CD8-positive, alpha-beta memory T cell (primary cell): ENCODE data around the gene NUP54. TPM values are rescaled to one million over a fixed set of nuclear protein-coding genes. Genes with fewer than 3 reads are reported as not detected.

ENCODE experiments used
- CTCF ChIA-PET: fragments of 350-600 bp; sonication (Branson Sonifier 250); formaldehyde crosslinking; loops from one replicate; lab custom pipeline; 2021; ENCODE audit warnings: antibody characterized with exemption; lab: Charles Lee
- POLR2A ChIA-PET: fragments of 350-600 bp; sonication (Branson Sonifier 250); formaldehyde crosslinking; loops from one replicate; lab custom pipeline; 2021; ENCODE audit warnings: antibody characterized with exemption; lab: Charles Lee
- DNase-seq, 5 donors: peaks; one replicate each; pipeline versions ENCODE4 v3.0.0 to v3.0.0-alpha.2; 2020 to 2022; ENCODE audit warnings: mixed read lengths in 1 of 5
- H3K27ac ChIP-seq: one replicate; pipeline ENCODE4 v1.7.0; 2013; ENCODE audit warnings: low read depth, mild to moderate bottlenecking, low read length, moderate library complexity
- H3K27me3 ChIP-seq: 2 replicates; pipeline ENCODE4 v1.7.0; 2013; ENCODE audit warnings: low read length, mild to moderate bottlenecking; ENCODE audit not compliant: insufficient read depth, poor library complexity, severe bottlenecking
- H3K36me3 ChIP-seq: 2 replicates; pipeline ENCODE4 v1.7.0; 2013; ENCODE audit warnings: mild to moderate bottlenecking, low read length, moderate library complexity; ENCODE audit not compliant: insufficient read depth
- H3K4me1 ChIP-seq: 2 replicates; pipeline ENCODE4 v1.7.0; 2013; ENCODE audit warnings: mild to moderate bottlenecking, low read length, moderate library complexity; ENCODE audit not compliant: insufficient read depth
- H3K4me3 ChIP-seq: 2 replicates; pipeline ENCODE4 v1.7.0; 2013; ENCODE audit warnings: mild to moderate bottlenecking, low read length
- H3K9me3 ChIP-seq: 2 replicates; pipeline ENCODE4 v1.7.0; 2013; ENCODE audit warnings: mild to moderate bottlenecking, low read length
- H3K27ac Mint-ChIP-seq, 8 donors: one replicate each; pipeline ENCODE4 v1.8.0; 2020 to 2021; ENCODE audit warnings: mixed read lengths in 8 of 8, mild to moderate bottlenecking in 6 of 8, inconsistent platforms in 3 of 8, moderate library complexity in 3 of 8
- H3K27me3 Mint-ChIP-seq, 2 donors: one replicate each; pipeline ENCODE4 v1.8.0; 2020 to 2021; ENCODE audit warnings: mixed read lengths in 2 of 2, mild to moderate bottlenecking in 1 of 2, moderate library complexity in 1 of 2
- H3K36me3 Mint-ChIP-seq, 3 donors: one replicate each; pipeline ENCODE4 v1.8.0; 2020 to 2021; ENCODE audit warnings: mixed read lengths in 3 of 3, inconsistent platforms in 1 of 3, mild to moderate bottlenecking in 1 of 3
- H3K4me1 Mint-ChIP-seq, 3 donors: one replicate each; pipeline ENCODE4 v1.8.0; 2020 to 2021; ENCODE audit warnings: mixed read lengths in 3 of 3, inconsistent platforms in 1 of 3, mild to moderate bottlenecking in 1 of 3
- H3K4me3 Mint-ChIP-seq, 7 donors: one replicate each; pipeline ENCODE4 v1.8.0; 2020 to 2021; ENCODE audit warnings: mixed read lengths in 7 of 7, mild to moderate bottlenecking in 6 of 7, moderate library complexity in 4 of 7, inconsistent platforms in 2 of 7
- H3K9me3 Mint-ChIP-seq, 5 donors: one replicate each; pipeline ENCODE4 v1.8.0; 2020 to 2022; ENCODE audit warnings: mixed read lengths in 5 of 5, mild to moderate bottlenecking in 3 of 5, moderate library complexity in 2 of 5, inconsistent platforms in 1 of 5
- polyA plus RNA-seq: library from polyadenylated mRNA; unstranded; fragments of 300-500 nt; fragmentation: Illumina TruSeq; gene quantifications from one replicate; pipeline ENCODE4 v1.2.3, GENCODE V29; 2021
- total RNA-seq, 2 experiments: library from RNA; stranded (reverse); gene quantifications; one replicate each; pipeline ENCODE4 v1.2.3, GENCODE V29; 2021

Gene NUP54
- total and polyA plus RNA-seq, 3 experiments from 2014 or later = 41.8 to 63.3 (median 56.6) TPM

GRCh38 chr4:76105652-76106051 lies 42.5 kb downstream of the NUP54 start:
- Histone ChIP-seq H3K27ac (no peak overlapping the region), H3K4me1 (no peaks in the 10 kb centered on the region), H3K36me3 (no peaks in the 10 kb centered on the region), H3K4me3 (no peak overlapping the region), H3K27me3 (no peaks in the 10 kb centered on the region), H3K9me3 (no peaks in the 10 kb centered on the region)
- peaks cover 0 to 2% (median 0%) of the 10 kb centered on the region in 5 donors for H3K9me3 Mint-ChIP-seq
- no peaks in the 10 kb centered on the region for H3K4me1 Mint-ChIP-seq
- ChIA-PET CTCF (interaction anchor here (1.5 kb wide), 1 partner anchor 24 kb away, joined by 3 read pairs; no protein-coding TSS in a partner anchor), POLR2A (no interaction called here)
- no peak overlapping the region for H3K27ac Mint-ChIP-seq
- DNase-seq = no peak
- peaks cover 0 to 5% of the 10 kb centered on the region in 2 donors for H3K27me3 Mint-ChIP-seq
- H3K36me3 Mint-ChIP-seq = no peaks in the 10 kb centered on the region
- no peak overlapping the region for H3K4me3 Mint-ChIP-seq

- Mint-ChIP-seq H3K4me3 (no peak overlapping the region), H3K4me1 (no peaks in the 10 kb centered on the region), H3K36me3 (no peaks in the 10 kb centered on the region), H3K9me3 (no peaks in the 10 kb centered on the region), H3K27ac (no peak overlapping the region), H3K27me3 (peaks cover 2 to 26% of the 10 kb centered on the region in 2 donors)
- ChIA-PET CTCF (no interaction called here), POLR2A (no interaction called here)
- no peaks in the 10 kb centered on the region for H3K9me3 ChIP-seq
- H3K4me3 ChIP-seq = no peak overlapping the region
- DNase-seq = no peak
- no peaks in the 10 kb centered on the region for H3K27me3 ChIP-seq
- H3K27ac ChIP-seq = no peak overlapping the region
- no peaks in the 10 kb centered on the region for H3K36me3 ChIP-seq
- H3K4me1 ChIP-seq = no peaks in the 10 kb centered on the region
These were observed 52.1 kb downstream of the NUP54 start for GRCh38 chr4:76096076-76096475.

- CTCF ChIA-PET = no interaction called here
- H3K27ac Mint-ChIP-seq = no peak overlapping the region
These were observed 52.6 kb downstream of the NUP54 start for GRCh38 chr4:76095568-76095967.

GRCh38 chr4:76091052-76091451 lies 57.1 kb downstream of the NUP54 start:
- CTCF ChIA-PET = no interaction called here
- no peaks in the 10 kb centered on the region for H3K27me3 Mint-ChIP-seq

More at GRCh38 chr4:76095568-76095967, 52.6 kb downstream of the NUP54 start:
- DNase-seq = no peak
- peaks cover 2 to 21% of the 10 kb centered on the region in 2 donors for H3K27me3 Mint-ChIP-seq
- Histone ChIP-seq H3K27ac (no peak overlapping the region), H3K27me3 (no peaks in the 10 kb centered on the region), H3K4me3 (no peak overlapping the region), H3K36me3 (no peaks in the 10 kb centered on the region), H3K4me1 (no peaks in the 10 kb centered on the region), H3K9me3 (no peaks in the 10 kb centered on the region)
- no peaks in the 10 kb centered on the region for H3K4me1 Mint-ChIP-seq
- H3K36me3 Mint-ChIP-seq = no peaks in the 10 kb centered on the region
- H3K9me3 Mint-ChIP-seq = no peaks in the 10 kb centered on the region
- POLR2A ChIA-PET = no interaction called here
- H3K4me3 Mint-ChIP-seq = no peak overlapping the region

GRCh38 chr4:76090241-76090691 lies 57.9 kb downstream of the NUP54 start:
- no peaks in the 10 kb centered on the region for H3K27me3 ChIP-seq
- peak in 1 of 5 donors; percentile 5 for DNase-seq
- Mint-ChIP-seq H3K4me1 (no peaks in the 10 kb centered on the region), H3K27ac (no peak overlapping the region), H3K4me3 (no peak overlapping the region), H3K36me3 (no peaks in the 10 kb centered on the region), H3K9me3 (no peaks in the 10 kb centered on the region), H3K27me3 (no peaks in the 10 kb centered on the region)
- H3K4me1 ChIP-seq = no peaks in the 10 kb centered on the region
- no peaks in the 10 kb centered on the region for H3K9me3 ChIP-seq
- H3K36me3 ChIP-seq = no peaks in the 10 kb centered on the region
- CTCF ChIA-PET = no interaction called here
- POLR2A ChIA-PET = no interaction called here
- no peak overlapping the region for H3K27ac ChIP-seq
- no peak overlapping the region for H3K4me3 ChIP-seq

More at GRCh38 chr4:76091052-76091451, 57.1 kb downstream of the NUP54 start:
- H3K27ac ChIP-seq = no peak overlapping the region
- no peak overlapping the region for H3K4me3 ChIP-seq
- no peaks in the 10 kb centered on the region for H3K9me3 Mint-ChIP-seq
- H3K27ac Mint-ChIP-seq = no peak overlapping the region
- POLR2A ChIA-PET = no interaction called here
- H3K4me1 ChIP-seq = no peaks in the 10 kb centered on the region
- H3K4me1 Mint-ChIP-seq = no peaks in the 10 kb centered on the region
- H3K4me3 Mint-ChIP-seq = no peak overlapping the region
- H3K36me3 Mint-ChIP-seq = no peaks in the 10 kb centered on the region
- DNase-seq = no peak
- no peaks in the 10 kb centered on the region for H3K36me3 ChIP-seq
- H3K27me3 ChIP-seq = no peaks in the 10 kb centered on the region
- H3K9me3 ChIP-seq = no peaks in the 10 kb centered on the region

- H3K4me1 ChIP-seq = no peaks in the 10 kb centered on the region
- Mint-ChIP-seq H3K4me3 (no peak overlapping the region), H3K36me3 (no peaks in the 10 kb centered on the region), H3K4me1 (no peaks in the 10 kb centered on the region), H3K9me3 (no peaks in the 10 kb centered on the region), H3K27me3 (no peaks in the 10 kb centered on the region), H3K27ac (no peak overlapping the region)
- H3K27me3 ChIP-seq = no peaks in the 10 kb centered on the region
- ChIA-PET POLR2A (no interaction called here), CTCF (no interaction called here)
- no peaks in the 10 kb centered on the region for H3K36me3 ChIP-seq
- H3K9me3 ChIP-seq = no peaks in the 10 kb centered on the region
- no peak for DNase-seq
- H3K4me3 ChIP-seq = no peak overlapping the region
- no peak overlapping the region for H3K27ac ChIP-seq
These were observed 59.5 kb downstream of the NUP54 start for GRCh38 chr4:76088719-76089118.

GRCh38 chr4:76087007-76087769 lies 61.0 kb downstream of the NUP54 start:
- ChIA-PET CTCF (no interaction called here), POLR2A (no interaction called here)
- no peaks in the 10 kb centered on the region for H3K36me3 Mint-ChIP-seq
- Histone ChIP-seq H3K4me3 (no peak overlapping the region), H3K9me3 (no peaks in the 10 kb centered on the region), H3K36me3 (no peaks in the 10 kb centered on the region), H3K27me3 (no peaks in the 10 kb centered on the region), H3K27ac (no peak overlapping the region), H3K4me1 (no peaks in the 10 kb centered on the region)
- H3K4me1 Mint-ChIP-seq = no peaks in the 10 kb centered on the region
- no peaks in the 10 kb centered on the region for H3K9me3 Mint-ChIP-seq
- H3K27ac Mint-ChIP-seq = peak overlapping the region in 1 of 8 donors; percentile 78
- H3K4me3 Mint-ChIP-seq = no peak overlapping the region
- no peaks in the 10 kb centered on the region for H3K27me3 Mint-ChIP-seq
- no peak for DNase-seq

GRCh38 chr4:76084542-76084941 lies 63.7 kb downstream of the NUP54 start:
- no peaks in the 10 kb centered on the region for H3K4me1 ChIP-seq
- ChIA-PET POLR2A (no interaction called here), CTCF (no interaction called here)
- Mint-ChIP-seq H3K4me1 (no peaks in the 10 kb centered on the region), H3K27me3 (peaks cover 0 to under 1% of the 10 kb centered on the region in 2 donors), H3K4me3 (no peak overlapping the region), H3K36me3 (no peaks in the 10 kb centered on the region), H3K9me3 (no peaks in the 10 kb centered on the region), H3K27ac (no peak overlapping the region)
- H3K27ac ChIP-seq = no peak overlapping the region
- no peaks in the 10 kb centered on the region for H3K36me3 ChIP-seq
- H3K27me3 ChIP-seq = no peaks in the 10 kb centered on the region
- no peak for DNase-seq
- H3K4me3 ChIP-seq = no peak overlapping the region
- H3K9me3 ChIP-seq = no peaks in the 10 kb centered on the region
